H1 (cell line): Measurements from ENCODE around the gene RCL1. TPM values are rescaled to one million over a fixed set of nuclear protein-coding genes. Genes with fewer than 3 reads are reported as not detected.

Experiments used
- CTCF ChIA-PET: fragments of 300-600 bp; sonication (Branson Sonifier 250); formaldehyde crosslinking; loops from one replicate; lab custom pipeline; 2021; ENCODE audit not compliant: partially characterized antibody; lab: Charles Lee
- POLR2A ChIA-PET: fragments of 300-600 bp; sonication (Branson Sonifier 250); formaldehyde crosslinking; loops from one replicate; lab custom pipeline; 2021; ENCODE audit warnings: inconsistent platforms; ENCODE audit not compliant: partially characterized antibody; lab: Charles Lee
- DNase-seq, 2 experiments: peaks; one replicate each; pipeline versions ENCODE4 v3.0.0 to v3.0.0-alpha.2; 2010 to 2022; ENCODE audit warnings: low spot score in 2 of 2, low read depth in 1 of 2, mixed read lengths in 1 of 2
- FAIRE-seq: peaks from 2 replicates; lab custom pipeline; 2011; peaks lifted over from hg19 to GRCh38; lab: Jason Lieb, UNC
- H2AFZ ChIP-seq: 2 replicates; pipeline ENCODE4 v1.8.1; 2012; ENCODE audit warnings: low read length, inconsistent platforms
- H2AK5ac ChIP-seq: 2 replicates; pipeline ENCODE4 v1.6.1; 2013; ENCODE audit warnings: low read depth, low read length
- H2BK120ac ChIP-seq: replicated peaks from 2 replicates; pipeline ENCODE3; 2013; ENCODE audit warnings: low read depth, low read length, inconsistent platforms
- H2BK12ac ChIP-seq: 2 replicates; pipeline ENCODE4 v1.6.1; 2013; ENCODE audit warnings: low read depth, low read length
- H2BK15ac ChIP-seq: 2 replicates; pipeline ENCODE4 v1.6.1; 2013; ENCODE audit warnings: low read length
- H2BK20ac ChIP-seq: 2 replicates; pipeline ENCODE4 v1.6.1; 2013; ENCODE audit warnings: low read length
- H2BK5ac ChIP-seq: 2 replicates; pipeline ENCODE4 v1.6.1; 2013; ENCODE audit warnings: low read depth, low read length
- H3K14ac ChIP-seq: 2 replicates; pipeline ENCODE4 v1.6.1; 2013; ENCODE audit warnings: inconsistent platforms; ENCODE audit not compliant: insufficient read length
- H3K18ac ChIP-seq: 2 replicates; pipeline ENCODE4 v1.6.1; 2013; ENCODE audit warnings: low read length; ENCODE audit errors: extremely low read depth
- H3K23ac ChIP-seq: 2 replicates; pipeline ENCODE4 v1.6.1; 2013; ENCODE audit warnings: inconsistent platforms; ENCODE audit not compliant: insufficient read length
- H3K23me2 ChIP-seq: 2 replicates; pipeline ENCODE4 v1.6.1; 2013; ENCODE audit warnings: low read depth, low read length
- H3K27ac ChIP-seq: 2 replicates; pipeline ENCODE4 v1.6.1; 2011; ENCODE audit warnings: low read depth, low read length, inconsistent platforms
- H3K27me3 ChIP-seq, 4 experiments: replicated peaks in 1 of 4; 1 replicate in 1 of 4; 2 replicates in 3 of 4; pipeline versions ENCODE4 v1.6.1 to v1.8.1; 2011 to 2013; ENCODE audit warnings: low read length in 3 of 4, mild to moderate bottlenecking in 3 of 4, inconsistent platforms in 2 of 4, mixed read lengths in 2 of 4, moderate library complexity in 1 of 4; ENCODE audit not compliant: control insufficient read depth in 3 of 4, insufficient read depth in 3 of 4; ENCODE audit errors: extremely low read depth in 1 of 4
- H3K36me3 ChIP-seq, 4 experiments: 2 replicates each; pipeline versions ENCODE4 v1.6.1 to v1.8.1; 2011 to 2013; ENCODE audit warnings: mild to moderate bottlenecking in 4 of 4, low read length in 3 of 4, moderate library complexity in 2 of 4, control low read depth in 1 of 4, inconsistent platforms in 1 of 4; ENCODE audit not compliant: insufficient read depth in 4 of 4, control insufficient read depth in 2 of 4
- H3K4ac ChIP-seq: replicated peaks from 2 replicates; pipeline ENCODE3; 2013; ENCODE audit warnings: low read length, low read depth, mixed read lengths, inconsistent platforms; ENCODE audit not compliant: insufficient read length
- H3K4me1 ChIP-seq, 4 experiments: replicated peaks in 1 of 4; 1 replicate in 1 of 4; 2 replicates in 3 of 4; pipeline versions ENCODE4 v1.6.1 to v1.8.1; 2011 to 2013; ENCODE audit warnings: low read length in 3 of 4, inconsistent platforms in 2 of 4, mixed read lengths in 1 of 4; ENCODE audit not compliant: insufficient read depth in 4 of 4, control insufficient read depth in 3 of 4
- H3K4me2 ChIP-seq, 2 experiments: 2 replicates each; pipeline versions ENCODE4 v1.6.1 to v1.8.1; 2011 to 2013; ENCODE audit warnings: low read depth in 2 of 2, low read length in 2 of 2, control low read depth in 1 of 2, inconsistent platforms in 1 of 2, mild to moderate bottlenecking in 1 of 2; ENCODE audit not compliant: insufficient read depth in 1 of 2
- H3K4me3 ChIP-seq, 4 experiments: fragments of 200-600, 300-600 bp in 1 of 4; sonication (generic), shearing (Covaris generic), sonication (Bioruptor Twin) in 1 of 4; 2 replicates each; pipeline versions ENCODE4 v1.5.1 to v1.8.1; 2011 to 2016; ENCODE audit warnings: low read length in 4 of 4, low read depth in 3 of 4, control low read depth in 2 of 4, inconsistent platforms in 2 of 4, mild to moderate bottlenecking in 2 of 4, mixed read lengths in 1 of 4, moderate library complexity in 1 of 4; ENCODE audit not compliant: insufficient read depth in 2 of 4; ENCODE audit errors: extremely low read depth in 1 of 4
- H3K56ac ChIP-seq: replicated peaks from 2 replicates; pipeline ENCODE3; 2013; ENCODE audit warnings: low read depth, mild to moderate bottlenecking, mixed read lengths, low read length, inconsistent platforms; ENCODE audit not compliant: insufficient read length
- H3K79me1 ChIP-seq: 2 replicates; pipeline ENCODE4 v1.6.1; 2013; ENCODE audit warnings: low read depth, low read length, control low read depth
- H3K79me2 ChIP-seq, 2 experiments: 2 replicates each; pipeline versions ENCODE4 v1.6.1 to v1.8.1; 2012 to 2013; ENCODE audit warnings: low read length in 2 of 2, mild to moderate bottlenecking in 2 of 2, inconsistent platforms in 1 of 2; ENCODE audit not compliant: insufficient read depth in 2 of 2, control insufficient read depth in 1 of 2
- H3K9ac ChIP-seq, 4 experiments: replicated peaks in 1 of 4; 1 replicate in 1 of 4; 2 replicates in 3 of 4; pipeline versions ENCODE4 v1.6.1 to v1.8.1; 2011 to 2013; ENCODE audit warnings: low read depth in 3 of 4, low read length in 3 of 4, control low read depth in 2 of 4, mild to moderate bottlenecking in 2 of 4, moderate library complexity in 2 of 4, inconsistent platforms in 1 of 4; ENCODE audit errors: extremely low read depth in 1 of 4
- H3K9me3 ChIP-seq, 2 experiments: 2 replicates each; pipeline versions ENCODE4 v1.6.1 to v1.8.1; 2012 to 2013; ENCODE audit warnings: mild to moderate bottlenecking in 2 of 2, moderate library complexity in 2 of 2, control low read depth in 1 of 2, inconsistent platforms in 1 of 2, low read depth in 1 of 2, low read length in 1 of 2, mixed read lengths in 1 of 2; ENCODE audit not compliant: insufficient read depth in 2 of 2
- H4K20me1 ChIP-seq, 2 experiments: replicated peaks in 1 of 2; 2 replicates each; pipeline versions ENCODE3 to v1.8.1; 2011 to 2013; ENCODE audit warnings: inconsistent platforms in 2 of 2, low read length in 2 of 2, mild to moderate bottlenecking in 1 of 2; ENCODE audit not compliant: insufficient read depth in 2 of 2, control insufficient read depth in 1 of 2
- H4K5ac ChIP-seq: 2 replicates; pipeline ENCODE4 v1.6.1; 2013; ENCODE audit warnings: low read length, low read depth, mixed read lengths, inconsistent platforms; ENCODE audit not compliant: insufficient read length
- H4K8ac ChIP-seq: 2 replicates; pipeline ENCODE4 v1.8.0; 2013; ENCODE audit warnings: mild to moderate bottlenecking, moderate library complexity, low read length, inconsistent platforms; ENCODE audit not compliant: insufficient read depth; ENCODE audit errors: extremely low read depth
- H4K91ac ChIP-seq: replicated peaks from 2 replicates; pipeline ENCODE3; 2013; ENCODE audit warnings: low read length, mixed read lengths, inconsistent platforms; ENCODE audit not compliant: insufficient read length
- CBX5 ChIP-seq: fragments of 300-800, 300-1000 bp; sonication (generic); IDR thresholded peaks from 2 replicates; pipeline ENCODE4 v1.7.1; 2016; ENCODE audit warnings: antibody characterized with exemption, low read length, low read depth
- CHD2 ChIP-seq: IDR thresholded peaks from 2 replicates; pipeline ENCODE4 v1.6.1; 2012; ENCODE audit warnings: low read length, improper control_type of control experiment
- KDM4A ChIP-seq: IDR thresholded peaks from one replicate; pipeline ENCODE4 v1.7.1; 2012; ENCODE audit warnings: low read depth, mild to moderate bottlenecking, moderate library complexity, low read length, inconsistent platforms; ENCODE audit not compliant: severe bottlenecking
- MAFK ChIP-seq: IDR thresholded peaks from 2 replicates; pipeline ENCODE4 v1.6.1; 2012; ENCODE audit warnings: low read depth, mild to moderate bottlenecking, improper control_type of control experiment, low read length
- NANOG ChIP-seq: IDR thresholded peaks from 2 replicates; pipeline ENCODE4 v1.6.1; 2011; ENCODE audit warnings: low read length, low read depth, mild to moderate bottlenecking, inconsistent platforms; ENCODE audit not compliant: insufficient read depth, poor library complexity, severe bottlenecking
- RNF2 ChIP-seq: fragments of 200-900, 300-1000 bp; sonication (generic); IDR thresholded peaks from 2 replicates; pipeline ENCODE4 v1.7.1; 2016; ENCODE audit warnings: borderline replicate concordance, low read depth, mild to moderate bottlenecking, antibody characterized with exemption, low read length; ENCODE audit not compliant: poor library complexity, severe bottlenecking; ENCODE audit errors: missing control alignments
- ZNF274 ChIP-seq: IDR thresholded peaks from 2 replicates; pipeline ENCODE4 v1.7.0; 2012; ENCODE audit warnings: low read length, borderline replicate concordance; ENCODE audit errors: extremely low read depth
- WGBS, 2 experiments: shearing (Covaris generic) in 1 of 2; methylation state at CpG; one replicate each; pipeline versions ENCODE4 v1.1.6 to v1.1.7; 2013 to 2015; ENCODE audit warnings: low lambda C conversion rate in 2 of 2, mixed read lengths in 2 of 2, inconsistent platforms in 1 of 2, low coverage in 1 of 2, missing lambda C conversion rate in 1 of 2; ENCODE audit not compliant: insufficient replicate concordance in 2 of 2, insufficient coverage in 1 of 2, insufficient read length in 1 of 2; ENCODE audit errors: extremely low coverage in 1 of 2, missing lambda C conversion rate in 1 of 2; 5-methylcytosine and 5-hydroxymethylcytosine counted together
- polyA plus RNA-seq, 7 experiments: library from polyadenylated mRNA; depleted of rRNA in 3 of 7; stranded (reverse) in 5 of 7; unstranded in 2 of 7; fragments of >200 nt in 5 of 7; fragments of 200-250 nt in 2 of 7; gene quantifications; 1 replicate in 5 of 7; 2 replicates in 1 of 7; 4 replicates in 1 of 7; pipeline versions ENCODE4 v1.2.1 to v1.2.3, GENCODE V29; 2011 to 2013; ENCODE audit warnings: missing spikeins in 2 of 7, mixed read lengths in 2 of 7
- total RNA-seq: library from RNA; stranded (reverse); fragmentation: NEBNext Ultra II Directional; extraction: Animal tissue kit (Norgen Biotek cat#: 25700); gene quantifications from 2 replicates; pipeline ENCODE4 v1.2.1, GENCODE V29; 2021
- TF ChIP-seq, protein P1 (sequence below): IDR thresholded peaks from 2 replicates; pipeline ENCODE4 v1.6.1; 2012; ENCODE audit warnings: inconsistent platforms

Gene RCL1
- total and polyA plus RNA-seq, 2 of the 8 experiments (the other 6 are each of a cell fraction or from before 2014, with no cell fraction given), result 21.0 to 29.5 TPM

DNA sequence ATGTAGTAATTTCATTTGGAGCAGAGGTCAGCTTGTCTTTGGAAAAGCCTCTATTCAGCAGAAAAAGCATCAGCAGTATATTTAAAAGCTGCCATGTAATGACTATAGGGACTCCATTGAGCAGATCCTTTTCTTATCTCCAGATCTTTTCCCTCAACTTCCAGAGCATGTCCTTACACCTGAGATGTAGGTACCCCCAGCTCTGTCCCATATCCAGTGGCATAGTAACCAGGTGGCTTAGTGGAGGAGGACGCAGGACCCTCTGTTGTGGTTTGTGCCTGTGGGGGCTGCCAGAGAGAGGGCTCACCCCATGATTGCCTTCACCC, 61.5 kb downstream of the RCL1 start:
- H3K27me3 ChIP-seq, result no peaks in the 10 kb centered on the region
- H2BK120ac ChIP-seq, result no peak overlapping the region
- no peak overlapping the region for H2AFZ ChIP-seq
- H2BK20ac ChIP-seq, result no peak overlapping the region
- H2BK12ac ChIP-seq, result no peak overlapping the region
- H3K4me1 ChIP-seq, result peaks cover 0 to 2% (median 0%) of the 10 kb centered on the region in 4 experiments; a peak in 2 of 7 replicates
- no peak overlapping the region for H2AK5ac ChIP-seq
- no peak overlapping the region for H3K23ac ChIP-seq
- no peak overlapping the region for H2BK15ac ChIP-seq
- H3K36me3 ChIP-seq, result peaks cover 2 to 38% (median 13%) of the 10 kb centered on the region in 4 experiments; a peak in 7 of 8 replicates
- H3K14ac ChIP-seq, result no peak overlapping the region
- H3K56ac ChIP-seq, result no peak overlapping the region
- POLR2A ChIA-PET, result no interaction called here
- H3K79me2 ChIP-seq, result no peaks in the 10 kb centered on the region
- DNase-seq (no peak), FAIRE-seq (no peak)
- 0 out of 2 replicates have a peak, but pooled peaks cover 5% of the 10 kb centered on the region for H3K79me1 ChIP-seq
- no peak overlapping the region for H3K9ac ChIP-seq
- 73% methylated on average over 1 of the region's 1 CpG; no CpG with 5 or more reads in 1 of the 2 experiments for WGBS, 2 experiments
- no peak overlapping the region for H3K4ac ChIP-seq
- no peak overlapping the region for H3K4me3 ChIP-seq
- no peaks in the 10 kb centered on the region for H3K23me2 ChIP-seq
- H2BK5ac ChIP-seq, result no peak overlapping the region
- H3K27ac ChIP-seq, result no peak overlapping the region
- no peak for TF ChIP-seq MAFK
- no peak for TF ChIP-seq CBX5
- TF ChIP-seq, protein P1, sequence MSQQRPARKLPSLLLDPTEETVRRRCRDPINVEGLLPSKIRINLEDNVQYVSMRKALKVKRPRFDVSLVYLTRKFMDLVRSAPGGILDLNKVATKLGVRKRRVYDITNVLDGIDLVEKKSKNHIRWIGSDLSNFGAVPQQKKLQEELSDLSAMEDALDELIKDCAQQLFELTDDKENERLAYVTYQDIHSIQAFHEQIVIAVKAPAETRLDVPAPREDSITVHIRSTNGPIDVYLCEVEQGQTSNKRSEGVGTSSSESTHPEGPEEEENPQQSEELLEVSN, result no peak
- no peak for TF ChIP-seq RNF2
- no peak for TF ChIP-seq ZNF274
- no peak for TF ChIP-seq NANOG
- no peak for TF ChIP-seq CHD2
- no peak for TF ChIP-seq KDM4A
- no peak overlapping the region for H3K18ac ChIP-seq
- H4K91ac ChIP-seq, result no peak overlapping the region
- H4K5ac ChIP-seq, result no peak overlapping the region
- H4K8ac ChIP-seq, result no peak overlapping the region
- CTCF ChIA-PET, result interaction anchor here (0.8 to 2.6 kb wide), 5 partner anchors 9 to 91 kb away, joined by 4 to 7 read pairs (median 4); no protein-coding TSS in a partner anchor
- peaks cover 2% of the 10 kb centered on the region in 2 experiments for H4K20me1 ChIP-seq
- H3K9me3 ChIP-seq, result no peaks in the 10 kb centered on the region
- no peak overlapping the region for H3K4me2 ChIP-seq
